ENCODE data around the gene ACTR2.

Gene ACTR2

DNA sequence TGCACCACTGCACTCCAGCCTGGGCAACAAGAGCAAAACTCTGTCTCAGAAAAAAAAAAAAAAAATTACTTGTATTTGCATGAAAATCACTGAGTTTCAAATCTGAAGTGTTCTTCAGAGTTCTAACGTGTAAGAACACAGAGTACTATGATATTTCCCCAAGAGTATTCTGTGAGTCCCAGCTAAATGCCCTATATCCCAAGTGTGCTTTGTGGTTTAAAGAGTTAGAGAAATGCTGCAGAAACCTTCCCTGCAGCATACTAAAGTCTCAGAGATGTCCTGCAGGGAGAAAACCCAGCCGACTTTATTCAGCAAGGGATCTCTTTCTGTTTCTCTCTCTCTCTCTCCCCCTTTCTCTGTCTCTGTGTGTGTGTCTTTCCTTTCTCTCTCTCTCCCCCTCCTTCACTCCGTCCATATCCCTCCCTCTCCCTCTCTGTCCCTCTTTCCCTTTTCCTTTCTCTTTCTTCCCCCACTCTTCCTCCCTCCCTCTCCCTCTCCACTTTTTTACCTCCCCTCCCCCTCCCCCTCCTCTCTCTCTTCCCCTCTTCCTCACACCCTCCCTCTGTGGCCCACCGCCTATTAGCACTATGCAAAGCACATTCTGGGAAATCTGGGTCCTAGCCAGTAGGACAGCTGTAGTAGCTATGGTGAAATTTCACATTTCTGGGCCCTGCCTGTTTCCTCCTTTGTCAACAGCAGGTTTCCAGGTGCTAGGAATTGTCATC, 54.2 kb downstream of the ACTR2 start:
- no peak for FAIRE-seq

DNA sequence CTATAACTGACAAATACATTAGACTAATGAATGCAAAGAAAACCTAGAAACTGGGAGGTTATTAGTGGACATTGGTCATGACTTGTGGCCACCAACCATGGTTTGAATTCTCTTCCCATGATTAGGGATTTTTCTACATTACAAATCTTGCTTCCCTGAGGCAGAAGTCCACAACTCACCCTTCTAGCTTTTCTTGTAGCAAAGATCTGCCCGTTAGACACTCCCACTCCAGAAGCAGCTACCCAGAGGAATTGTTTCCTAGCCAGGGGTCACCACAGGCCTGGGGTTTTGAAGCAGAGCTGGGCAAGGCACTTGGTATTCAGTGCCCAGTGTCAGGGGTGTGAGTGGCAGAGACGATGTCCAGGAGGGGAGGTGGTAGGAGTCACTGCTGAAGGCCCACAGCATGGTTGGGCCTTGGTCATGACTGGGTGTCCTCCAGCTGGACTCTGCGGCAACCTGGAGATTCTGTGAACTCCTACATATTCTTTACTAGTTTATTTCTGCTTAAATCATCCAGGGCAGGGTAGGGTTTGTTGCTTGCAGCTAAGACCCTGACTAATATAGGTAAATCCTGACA, 54.9 kb downstream of the ACTR2 start:
- no peak for FAIRE-seq

DNA sequence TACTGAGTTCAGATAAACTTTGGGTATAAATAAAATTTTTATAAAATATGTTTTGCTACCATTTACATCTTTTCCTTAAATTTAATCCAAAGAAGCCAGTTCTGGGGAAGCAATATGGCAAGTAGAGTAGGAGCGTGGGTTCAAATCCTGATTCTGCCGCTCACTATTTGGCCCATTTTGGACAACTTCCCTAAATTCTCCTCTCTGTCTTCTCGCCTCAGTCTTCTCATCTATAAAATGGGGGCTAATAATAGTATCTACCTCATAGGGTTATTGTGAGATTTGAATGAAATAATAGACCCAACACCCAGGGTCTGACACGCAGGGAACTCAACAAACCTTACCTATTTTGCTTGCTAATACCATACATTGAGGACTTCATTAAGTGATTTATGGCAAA, 59.7 kb downstream of the ACTR2 start:
- no peak for FAIRE-seq

DNA sequence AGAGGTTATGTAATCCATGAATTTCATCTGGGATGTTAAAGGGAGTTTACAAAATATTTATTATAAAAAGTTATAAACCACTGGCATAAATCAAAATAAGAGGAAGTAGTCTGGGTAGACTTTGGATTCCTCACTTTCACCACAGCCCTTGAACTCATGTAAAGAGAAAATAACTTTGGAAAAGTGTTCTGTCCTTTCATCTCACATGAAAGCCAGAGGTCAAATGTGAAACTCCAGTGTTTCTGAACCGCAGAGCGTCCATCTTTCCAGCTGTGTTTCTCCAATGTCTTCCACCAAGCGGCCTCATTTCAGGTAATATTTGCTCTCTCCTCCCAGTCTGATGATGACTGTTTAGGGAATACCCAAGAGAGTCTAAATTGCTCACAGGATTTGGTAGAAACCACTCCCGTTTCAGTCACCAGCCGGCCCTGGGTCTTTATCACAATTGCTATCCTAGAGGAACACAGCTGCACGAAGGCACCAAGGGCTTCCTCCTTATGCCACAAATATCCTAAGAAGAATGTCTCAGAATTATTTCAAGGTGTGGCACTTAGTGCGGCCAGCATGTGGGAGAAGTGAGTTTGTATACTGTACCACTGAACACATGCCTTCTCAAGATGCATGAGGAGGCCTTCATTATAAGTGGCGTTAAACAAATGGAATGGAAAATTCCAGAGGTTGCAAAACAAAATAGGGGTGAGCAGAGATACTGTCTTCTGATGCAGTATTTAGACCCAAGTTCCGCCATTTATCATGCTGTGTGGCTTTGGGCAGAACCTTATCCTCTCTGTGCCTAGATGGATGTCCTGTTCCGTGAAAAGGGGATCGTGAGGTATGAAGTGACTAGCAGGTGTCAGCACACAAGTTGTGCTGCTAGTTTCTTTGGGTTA, 63.8 kb downstream of the ACTR2 start:
- no peak for FAIRE-seq

DNA sequence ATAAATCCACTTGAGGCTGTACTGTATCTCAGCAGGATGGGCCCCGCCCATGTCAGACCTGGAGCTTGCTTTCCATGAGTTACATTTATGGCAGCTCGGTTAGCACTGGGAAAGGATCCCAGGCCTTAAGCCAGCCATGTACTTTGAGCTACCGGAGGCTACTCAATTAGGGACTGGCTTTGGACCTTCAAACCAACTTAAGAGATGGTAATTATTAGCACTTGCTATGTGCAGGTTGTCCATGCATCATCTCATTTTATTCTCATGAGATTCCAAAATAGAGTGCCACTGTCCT, 64.4 kb downstream of the ACTR2 start:
- FAIRE-seq, result no peak

DNA sequence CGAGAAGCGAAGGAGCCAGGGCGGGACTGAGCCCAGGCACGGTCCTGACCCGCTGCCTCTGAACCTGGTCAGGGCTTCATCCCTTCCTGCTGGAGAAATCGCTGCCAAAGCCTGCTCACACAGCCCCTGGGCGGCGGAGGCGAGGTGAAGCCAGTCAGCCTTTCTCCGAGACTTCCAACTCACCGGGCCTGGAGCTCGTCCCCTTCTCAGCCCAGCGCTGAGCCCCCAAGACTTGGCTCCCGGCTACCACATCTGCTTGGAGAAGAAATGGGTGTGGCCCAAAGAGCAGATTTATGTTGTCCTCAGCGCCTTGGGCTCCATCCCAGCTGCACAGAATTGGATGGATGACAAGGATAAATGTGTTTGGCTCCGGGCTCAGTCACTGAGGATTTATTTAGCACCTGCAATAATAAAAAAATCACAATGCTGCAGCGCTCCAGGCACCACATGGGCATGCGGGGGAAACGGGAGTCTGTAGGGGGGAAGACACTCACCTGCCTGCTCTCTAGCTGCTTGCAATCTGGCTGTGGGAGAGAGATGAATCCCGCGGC, 64.9 kb downstream of the ACTR2 start:
- no peak for FAIRE-seq

DNA sequence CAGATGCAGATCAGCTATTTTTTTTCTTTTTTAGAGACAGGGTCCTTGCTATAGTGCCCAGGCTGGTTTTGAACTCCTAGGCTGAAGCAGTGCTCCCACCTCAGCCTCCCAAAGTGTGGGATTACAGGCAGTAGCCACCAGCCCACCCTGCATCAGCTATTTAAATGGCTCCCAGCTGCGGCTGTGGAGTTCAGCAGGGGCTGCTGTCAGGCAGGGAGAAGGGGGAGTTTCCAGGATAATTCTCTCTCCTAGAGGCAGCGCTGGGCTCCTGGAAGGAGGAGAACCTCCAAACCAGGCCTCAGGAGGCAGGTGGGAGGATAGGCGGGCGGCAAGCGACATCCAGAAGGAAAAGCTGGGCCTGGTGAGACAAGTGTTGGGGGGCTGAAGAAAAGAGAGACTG, 65.7 kb downstream of the ACTR2 start:
- FAIRE-seq, result no peak

DNA sequence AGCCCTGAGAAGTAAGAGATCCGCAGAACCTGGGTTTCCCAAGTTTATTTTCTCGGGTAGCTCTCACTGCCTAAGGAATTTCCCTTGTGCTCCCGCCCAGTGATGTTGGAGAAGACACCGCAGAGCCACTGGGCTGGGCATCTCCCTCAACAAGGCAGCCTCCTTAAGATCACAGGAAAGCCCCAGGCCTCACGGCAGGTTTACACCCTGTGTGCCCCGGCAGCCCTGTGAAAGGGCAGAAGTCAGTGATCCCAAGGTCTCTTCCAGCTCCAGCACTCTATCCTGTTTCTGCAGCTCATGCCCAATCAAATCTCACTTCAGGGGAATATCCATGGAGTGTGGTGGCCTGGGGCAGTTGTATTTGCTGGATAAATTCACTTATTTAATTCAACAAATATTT, 66.5 kb downstream of the ACTR2 start:
- no peak for FAIRE-seq

DNA sequence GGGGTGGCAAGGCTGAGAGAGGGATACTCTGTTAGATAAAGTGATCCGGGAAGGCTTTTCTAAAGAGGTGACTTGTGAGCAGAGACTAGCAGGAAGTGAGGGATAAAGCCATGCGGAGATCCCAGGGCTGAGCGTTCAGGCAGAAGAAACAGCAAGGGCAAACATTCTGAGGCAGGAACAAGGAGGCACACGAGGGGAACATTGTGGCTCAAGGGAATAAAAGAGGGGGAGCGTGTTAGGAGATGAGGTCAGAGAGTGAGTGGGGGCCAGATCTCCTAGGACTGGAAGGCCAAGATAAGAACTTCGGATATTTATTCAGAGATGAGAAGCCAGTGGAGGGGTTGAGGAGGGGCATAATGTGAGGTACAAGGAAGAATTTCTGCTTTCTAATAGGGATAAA, 67.1 kb downstream of the ACTR2 start:
- no peak for FAIRE-seq

DNA sequence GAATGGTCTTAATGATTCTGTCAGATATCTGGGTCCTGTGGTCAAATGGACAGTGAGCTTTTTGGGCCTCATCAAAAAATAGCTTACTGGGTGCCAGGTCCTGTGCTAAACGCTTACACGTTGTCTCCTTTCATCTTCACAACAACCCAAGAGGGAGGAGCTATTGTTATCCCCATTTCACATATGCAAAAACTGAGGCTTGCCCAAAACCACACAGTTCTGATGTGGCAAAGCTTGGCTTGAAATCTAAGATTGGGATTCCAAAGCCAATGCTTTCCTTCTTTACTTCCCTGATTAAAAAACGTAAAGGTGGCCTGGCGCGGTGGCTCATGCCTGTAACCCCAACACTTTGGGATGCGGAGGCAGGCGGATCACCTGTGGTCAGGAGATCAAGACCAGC, 69.3 kb downstream of the ACTR2 start:
- FAIRE-seq, result no peak

DNA sequence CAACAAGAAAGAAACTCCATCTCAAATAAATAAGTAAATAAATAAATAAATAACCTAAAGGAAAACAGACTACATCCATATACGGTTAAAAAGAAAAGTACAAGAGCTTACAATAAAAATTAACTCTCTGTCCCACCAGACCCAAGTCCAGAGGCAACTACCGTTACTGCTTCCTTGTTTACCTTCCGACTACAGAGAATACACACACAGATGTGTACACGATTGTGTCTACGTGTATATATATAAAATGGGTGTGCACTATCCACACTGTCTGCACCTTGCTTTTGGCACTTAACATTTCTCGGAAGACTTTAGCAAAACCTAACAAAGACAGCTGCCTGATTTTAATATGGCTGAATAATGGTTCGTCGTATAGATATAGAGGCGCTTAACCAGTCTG, 69.9 kb downstream of the ACTR2 start:
- no peak for FAIRE-seq

DNA sequence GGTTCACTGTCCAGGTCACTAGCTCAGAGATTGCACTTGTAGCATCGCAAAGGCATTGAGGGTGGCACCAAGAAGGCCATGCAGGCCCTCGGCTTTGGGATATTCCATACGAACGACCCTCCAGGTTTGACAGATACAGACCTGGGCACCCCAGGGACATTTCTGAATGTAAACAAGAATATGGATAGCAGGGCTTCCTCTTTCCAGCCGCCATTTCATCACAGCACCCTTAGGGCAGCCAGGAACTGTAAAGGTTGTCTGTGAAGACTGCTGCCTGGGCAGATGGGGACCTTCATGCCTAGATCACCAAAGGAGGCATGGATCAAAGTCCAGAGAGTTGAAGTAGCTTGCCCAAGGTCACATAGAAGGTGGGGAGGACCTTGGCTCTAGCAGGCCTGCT, 70.5 kb downstream of the ACTR2 start:
- no peak for FAIRE-seq

DNA sequence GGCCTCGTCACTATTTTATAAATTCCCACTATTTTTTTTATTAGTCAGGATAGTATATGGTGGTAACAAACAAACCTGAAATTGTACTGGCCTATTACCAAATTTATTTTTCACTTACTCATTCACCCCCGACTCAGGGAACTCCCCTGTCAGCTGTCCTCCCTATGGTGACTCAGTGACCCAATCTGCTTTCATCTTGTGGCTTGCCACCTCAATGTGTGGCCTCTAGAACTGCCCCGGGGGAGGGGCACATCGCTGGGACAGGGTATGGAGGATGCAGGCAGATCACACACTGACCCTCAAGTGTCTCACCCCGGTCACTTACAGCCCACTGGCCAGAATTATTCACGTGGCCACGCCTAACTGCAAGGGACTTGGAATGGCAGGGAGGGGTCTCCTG, 71.6 kb downstream of the ACTR2 start:
- FAIRE-seq, result no peak

DNA sequence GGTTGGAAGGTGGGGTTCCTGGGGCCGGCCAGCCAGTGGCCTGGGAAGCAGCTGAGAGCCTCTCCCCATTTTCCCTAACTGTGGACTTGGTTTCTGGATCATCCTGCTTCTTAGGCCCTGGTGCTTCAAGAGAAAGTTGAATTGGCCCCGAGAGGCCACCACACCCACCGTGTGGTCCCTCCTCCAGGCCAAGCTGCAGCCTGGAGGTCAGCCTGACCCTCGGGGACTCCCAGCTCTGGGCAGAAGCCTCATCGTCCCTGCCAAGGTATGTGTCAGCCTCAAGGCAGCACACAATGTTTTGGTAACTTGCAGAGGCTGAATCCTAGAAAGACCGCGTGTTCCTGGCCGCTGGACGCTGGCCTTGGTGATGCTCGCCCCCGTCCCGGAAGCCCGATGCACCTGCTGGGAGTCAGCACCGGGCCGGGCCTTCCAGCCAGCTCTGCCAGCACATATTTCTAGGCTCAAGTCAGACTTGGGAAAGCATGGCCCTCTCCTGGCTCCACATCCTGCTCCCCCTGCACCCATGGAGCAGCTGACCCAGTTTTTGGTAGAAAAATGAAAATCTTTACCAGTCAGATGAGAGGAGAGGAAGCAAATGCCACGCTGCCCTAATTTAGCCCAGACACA, 72.6 kb downstream of the ACTR2 start:
- FAIRE-seq, result no peak

DNA sequence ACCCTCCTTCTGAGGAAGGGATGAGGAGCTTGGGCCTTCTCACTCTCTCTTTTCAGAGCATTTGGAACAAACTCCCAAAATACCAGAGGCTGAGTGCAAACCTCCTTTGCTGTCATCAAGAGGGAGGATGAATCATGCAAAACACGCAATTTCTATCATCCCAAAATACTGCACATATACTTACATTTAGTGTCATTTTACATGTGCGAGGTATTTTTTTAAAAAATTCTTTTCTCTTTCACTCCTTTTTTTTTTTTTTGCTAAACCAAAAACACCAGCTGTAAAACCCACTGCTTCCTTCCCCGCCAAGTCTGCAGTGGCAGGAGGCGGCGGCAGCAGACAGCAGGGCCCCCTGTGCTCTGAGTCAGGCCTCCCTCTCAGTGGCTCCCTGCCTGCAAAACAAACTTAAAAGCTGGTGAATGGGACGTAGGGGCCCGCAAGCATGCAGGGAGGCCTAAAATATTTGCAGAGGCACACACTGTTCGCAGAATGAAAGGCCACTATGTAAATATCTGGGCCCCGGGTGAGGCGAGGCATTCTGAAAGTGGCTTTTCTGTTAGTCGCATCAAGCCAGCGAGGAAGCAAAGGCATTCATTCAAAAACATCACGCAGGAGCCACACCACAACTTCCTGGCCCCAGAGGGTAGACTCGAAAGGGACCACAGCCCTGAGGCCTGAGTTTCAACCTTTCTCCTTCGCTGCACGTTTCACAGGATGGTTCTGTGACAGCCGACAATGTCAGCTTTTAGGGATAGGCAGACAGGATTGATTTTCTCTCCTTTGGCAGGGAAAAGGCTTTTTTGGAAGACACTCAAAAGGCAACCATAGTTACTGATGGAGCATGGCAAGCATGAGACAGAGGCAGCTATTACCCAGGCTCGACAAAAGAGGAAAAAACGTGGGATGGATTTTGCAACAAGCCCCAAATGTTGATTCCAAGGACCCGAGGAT, 73.4 kb downstream of the ACTR2 start:
- FAIRE-seq, result no peak

DNA sequence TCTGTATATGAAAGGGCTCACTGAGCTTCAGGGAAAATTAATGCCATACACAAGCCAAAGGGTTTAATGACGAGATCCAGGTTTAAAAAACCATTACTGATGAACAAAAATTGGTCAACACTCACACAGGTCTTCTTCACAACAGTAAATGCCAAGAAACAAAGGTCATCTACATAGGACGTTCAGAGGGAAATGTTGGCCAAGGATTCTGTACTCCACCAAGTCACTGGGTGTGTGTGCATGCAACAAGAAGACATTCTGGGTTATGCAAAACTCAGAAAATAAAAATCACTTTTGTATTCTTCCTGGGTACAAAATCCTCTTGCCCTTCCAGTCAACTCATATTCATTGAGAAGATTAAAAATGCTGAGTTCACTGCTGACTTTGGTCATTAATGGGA, 78.3 kb downstream of the ACTR2 start:
- no peak for FAIRE-seq

DNA sequence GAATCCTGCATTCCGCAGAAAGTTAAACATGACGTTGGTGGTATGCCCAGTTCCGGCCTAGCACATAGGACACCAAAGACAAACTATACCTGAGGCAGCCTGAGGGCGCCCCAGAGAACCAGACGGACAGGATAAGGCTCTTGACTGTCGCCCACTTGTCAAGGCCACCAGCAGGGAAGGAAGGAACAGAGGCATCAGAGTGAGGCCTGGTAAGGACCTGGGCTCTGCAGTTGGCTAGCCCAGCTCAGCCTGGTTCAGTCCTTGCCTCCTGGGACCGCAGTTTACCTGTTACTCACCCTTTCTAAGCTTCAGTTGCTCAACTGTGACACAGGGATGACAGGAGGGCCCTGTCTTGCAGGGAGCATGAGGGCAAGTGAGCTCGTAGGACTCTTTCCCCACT, 82.1 kb downstream of the ACTR2 start:
- FAIRE-seq, result no peak

DNA sequence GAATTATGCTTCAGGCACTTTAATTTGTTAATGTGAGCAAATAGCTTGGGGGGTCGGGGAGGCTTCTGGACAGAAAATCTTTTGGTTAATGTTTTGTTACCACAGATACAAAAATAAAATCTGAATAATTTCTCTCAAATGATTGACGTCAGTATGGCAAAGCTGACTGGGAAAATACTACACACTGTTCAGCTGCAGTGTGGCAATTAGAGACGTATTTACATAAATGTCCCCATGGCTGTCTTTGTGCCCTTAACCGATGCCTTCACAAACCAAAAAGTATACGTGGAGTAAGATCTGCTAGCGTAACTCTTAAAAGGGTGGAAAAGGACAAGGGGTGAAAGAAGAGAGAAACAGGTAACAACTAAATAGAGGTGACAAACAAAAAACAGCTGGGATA, 83.4 kb downstream of the ACTR2 start:
- no peak for FAIRE-seq

DNA sequence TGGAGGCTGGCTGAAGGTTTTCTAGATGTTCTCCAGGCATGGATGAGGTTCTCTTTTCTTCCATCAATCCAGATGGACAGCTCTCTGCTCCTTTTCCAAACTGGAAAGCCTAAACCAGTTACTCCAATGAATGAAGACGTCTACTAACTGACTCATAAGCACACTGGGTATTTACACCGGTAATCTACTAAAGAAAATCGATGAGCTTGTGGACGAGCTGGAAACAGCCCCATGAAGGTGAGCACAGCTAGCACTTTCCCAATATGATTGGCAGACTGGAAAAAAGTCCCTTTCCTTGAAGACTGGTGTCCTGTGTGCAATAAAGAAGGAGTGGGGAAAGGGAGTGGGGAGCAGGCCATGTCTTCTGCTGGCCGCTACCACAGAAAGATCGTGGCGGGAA, 84.0 kb downstream of the ACTR2 start:
- FAIRE-seq, result no peak

DNA sequence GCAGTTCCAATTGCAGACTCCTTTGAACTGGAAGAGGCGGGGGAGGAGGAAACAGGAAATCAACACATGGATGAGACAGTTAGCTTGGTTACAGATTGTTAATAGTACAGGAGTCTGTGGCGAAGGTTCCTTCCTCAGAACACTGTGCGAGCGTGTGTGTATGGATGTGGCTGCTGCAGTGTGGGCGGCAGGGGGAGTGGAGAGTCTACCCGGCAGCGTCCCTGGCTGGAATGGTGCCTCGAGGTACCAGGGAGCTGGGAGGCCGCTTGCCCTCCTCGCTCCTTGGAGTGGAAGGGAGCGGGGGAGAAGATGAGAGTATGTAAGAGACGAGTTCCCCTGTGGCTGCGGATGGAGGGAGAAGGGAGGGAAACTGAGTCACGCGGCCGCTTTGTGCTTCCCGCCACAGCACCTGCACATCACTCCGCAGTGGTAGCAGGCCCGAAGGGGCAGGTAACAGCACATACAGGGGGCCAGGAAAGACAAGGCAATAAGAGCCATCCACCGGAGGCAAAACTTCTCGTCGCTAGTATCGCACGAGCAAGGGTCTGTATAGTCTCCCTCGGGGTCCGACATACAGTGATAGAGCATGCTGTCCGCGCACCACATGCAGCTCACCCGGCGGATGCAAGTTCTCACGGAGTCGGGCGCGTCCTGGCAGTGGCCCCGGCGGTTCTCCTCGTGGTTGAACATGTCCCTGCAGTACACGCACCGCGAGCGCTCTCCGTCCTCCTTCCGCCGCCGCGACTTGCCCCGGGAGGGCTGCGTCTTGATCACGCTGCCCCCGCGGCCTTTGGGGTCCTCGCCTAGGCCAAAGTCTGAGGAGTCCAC, 85.7 kb downstream of the ACTR2 start:
- FAIRE-seq, result no peak

DNA sequence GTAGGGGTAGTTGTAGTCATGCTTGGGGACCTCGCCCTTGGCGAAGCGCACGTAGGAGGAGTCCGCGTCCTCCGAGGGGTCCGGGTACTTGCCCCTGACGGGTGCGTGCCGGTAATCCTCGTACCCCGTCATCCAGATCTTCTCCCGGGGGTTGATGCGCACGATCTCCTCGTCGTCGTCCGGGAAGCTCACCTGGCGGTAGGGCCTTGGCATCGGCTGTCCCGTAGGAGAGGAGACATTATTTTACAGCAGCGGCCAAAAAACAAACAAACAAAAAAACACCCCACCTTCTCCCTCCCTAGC, 86.3 kb downstream of the ACTR2 start:
- FAIRE-seq, result no peak
